Measurements from ENCODE around the gene CD207.
A peak's percentile ranks its signal among the peaks of the same experiment; 100 is the strongest.
"Not testable (repeated sequence)": the region's sequence is repeated elsewhere in the genome, so short reads cannot be mapped to it uniquely, and the experiment has no call there.

The CD207 gene

DNA sequence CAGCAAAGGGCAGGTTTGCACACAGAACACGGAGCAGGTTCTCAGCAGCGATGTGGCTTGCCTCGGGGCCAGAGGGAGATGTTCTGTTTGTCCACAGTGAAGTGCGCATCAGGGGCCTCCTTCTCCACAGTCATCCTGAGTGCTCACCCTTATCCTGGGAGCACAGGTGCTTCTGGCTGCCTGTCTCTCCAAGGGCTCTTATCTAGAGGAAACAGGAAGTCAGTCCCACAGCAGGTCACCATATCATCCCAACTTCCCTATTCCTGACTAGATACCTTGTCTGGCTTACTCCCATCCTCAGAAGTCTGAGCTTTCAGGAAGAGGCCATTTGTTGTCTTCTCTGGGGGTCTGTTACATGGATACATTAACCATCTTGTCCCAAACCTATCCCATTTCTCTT lies at the start of gene CD207:
Gene CD207 (minus strand): TSS at position 174 of the 400 bp plus-strand sequence. CDS start 40 bp downstream, at position 134.
- DNase-seq (ENCODE audit: low spot score): no peak

DNA sequence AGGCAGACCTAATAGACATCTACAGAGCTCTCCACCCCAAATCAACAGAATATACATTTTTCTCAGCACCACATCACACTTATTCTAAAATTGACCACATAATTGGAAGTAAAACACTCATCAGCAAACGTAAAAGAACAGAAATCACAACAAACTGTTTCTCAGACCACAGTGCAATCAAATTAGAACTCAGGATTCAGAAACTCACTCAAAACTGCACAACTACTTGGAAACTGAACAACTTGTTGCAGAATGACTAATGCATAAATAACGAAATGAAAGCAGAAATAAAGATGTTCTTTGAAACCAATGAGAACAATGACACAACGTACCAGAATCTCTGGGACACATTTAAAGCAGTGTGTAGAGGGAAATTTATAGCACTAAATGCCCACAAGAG lies 42.9 kb upstream of the CD207 start:
- not testable (repeated sequence) for DNase-seq (ENCODE audit: low spot score)

DNA sequence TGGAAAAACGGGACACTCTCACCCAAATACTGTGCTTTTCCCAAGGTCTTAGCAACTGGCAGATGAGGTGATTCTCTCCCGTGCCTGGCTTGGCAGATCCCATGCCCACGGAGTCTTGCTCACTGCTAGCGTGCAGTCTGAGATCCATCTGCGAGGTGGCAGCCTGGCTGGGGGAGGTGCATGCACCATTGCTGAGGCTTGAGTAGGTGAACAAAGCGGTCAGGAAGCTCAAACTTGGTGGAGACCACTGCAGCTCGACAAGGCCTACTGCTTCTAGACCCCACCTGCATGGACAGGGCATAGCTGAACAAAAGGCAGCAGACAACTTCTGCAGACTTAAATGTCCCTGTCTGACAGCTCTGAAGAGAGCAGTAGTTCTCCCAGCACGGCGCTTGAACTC lies 40.5 kb upstream of the CD207 start:
- DNase-seq (ENCODE audit: low spot score): not testable (repeated sequence)

DNA sequence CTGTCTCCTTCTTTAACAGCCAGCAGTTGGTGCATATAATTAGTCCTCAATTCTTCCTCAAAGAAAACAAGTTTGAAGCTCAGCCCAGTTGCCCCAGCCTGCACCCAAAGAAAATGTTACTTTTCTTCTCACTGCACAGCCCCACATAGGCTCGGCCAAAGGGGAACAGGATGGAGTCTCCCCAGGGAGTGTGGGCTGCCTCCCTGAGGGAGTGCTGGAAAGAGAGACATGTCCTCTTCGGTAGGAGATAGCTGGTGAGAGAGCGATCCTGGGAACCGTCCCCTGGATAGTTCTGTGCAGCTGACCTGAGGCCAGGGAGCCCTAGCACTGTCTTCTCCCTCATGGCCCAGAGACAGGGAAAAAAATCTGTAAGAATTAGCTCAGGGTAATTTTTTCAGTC lies 37.9 kb upstream of the CD207 start:
- DNase-seq (ENCODE audit: low spot score): no peak

DNA sequence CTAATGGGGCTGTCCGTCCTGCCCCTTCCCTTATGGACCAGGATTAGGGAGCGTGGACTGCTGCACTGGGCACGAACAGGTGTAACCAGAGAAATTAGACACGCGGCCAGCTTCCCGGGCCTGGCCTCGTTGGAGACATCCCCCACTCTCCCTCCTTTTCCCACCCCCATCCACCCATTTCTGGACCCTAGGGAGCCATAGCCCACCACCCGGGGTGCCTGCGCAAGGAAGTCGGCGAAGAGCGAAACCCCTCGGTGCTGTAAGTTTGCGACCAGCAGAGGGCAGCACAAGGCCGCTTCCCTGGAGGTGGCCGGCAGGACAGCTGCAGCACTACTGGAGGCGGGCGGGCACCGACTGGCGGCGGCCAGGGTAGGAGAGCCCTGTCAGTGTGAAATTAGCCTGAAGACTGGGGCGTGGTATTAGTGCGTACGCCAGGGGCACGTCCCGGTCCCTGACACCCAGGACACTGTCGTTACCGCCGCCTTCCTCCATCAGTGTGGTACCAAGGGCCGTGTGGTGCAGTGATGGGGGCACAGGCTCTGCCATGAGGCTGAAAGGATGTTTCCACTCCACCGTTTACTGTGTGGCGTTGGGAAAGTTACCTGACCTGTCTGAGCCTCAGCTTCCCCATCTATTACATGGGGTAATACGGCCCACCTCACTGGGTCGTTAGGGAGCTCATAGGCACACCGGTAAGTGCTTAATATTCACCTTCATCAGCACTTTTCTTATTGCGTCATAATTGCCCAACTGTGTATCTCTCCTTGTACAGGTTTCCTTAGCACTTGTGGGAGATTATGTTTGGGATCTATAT lies 36.0 kb upstream of the CD207 start:
- DNase-seq (ENCODE audit: low spot score): peak; percentile 94

DNA sequence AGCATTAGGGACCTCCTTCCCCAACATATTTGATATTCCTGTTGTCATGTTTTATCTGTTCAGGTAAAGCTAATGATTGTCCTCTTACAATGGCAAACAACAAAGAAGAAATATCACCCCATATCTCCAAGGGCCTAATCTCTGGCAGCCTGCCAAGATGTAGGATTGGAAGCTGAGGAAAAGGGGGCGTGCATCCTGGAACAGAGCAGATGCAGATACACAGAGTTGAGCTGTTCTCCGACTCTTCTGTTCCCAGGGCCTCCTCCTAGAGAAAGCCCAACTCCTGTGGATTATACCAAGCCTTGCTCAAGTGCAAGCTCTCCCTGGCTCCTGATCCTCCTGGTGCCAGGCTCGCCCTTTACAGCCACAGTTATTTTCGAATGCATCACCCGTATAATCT lies 35.2 kb upstream of the CD207 start:
- DNase-seq (ENCODE audit: low spot score): no peak

DNA sequence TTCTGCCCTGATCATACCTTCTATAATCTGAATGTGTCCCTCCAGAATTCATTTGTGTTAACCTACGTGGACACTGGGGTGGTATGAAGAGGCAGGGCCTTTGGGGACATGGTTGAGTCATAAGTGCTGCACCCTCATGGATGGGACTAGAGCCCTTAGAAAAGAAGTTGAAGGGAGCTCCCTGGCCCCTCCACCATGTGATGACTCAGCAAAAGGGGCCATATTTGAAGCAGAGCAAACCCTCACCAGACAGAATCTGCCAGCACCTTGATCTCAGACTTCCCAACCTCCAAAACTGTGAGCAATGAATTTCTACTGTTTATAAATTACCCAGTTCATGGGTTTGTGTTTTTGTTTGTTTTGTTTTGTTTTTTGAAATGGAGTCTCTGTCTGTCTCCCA lies 33.4 kb upstream of the CD207 start:
- no peak for DNase-seq (ENCODE audit: low spot score)

DNA sequence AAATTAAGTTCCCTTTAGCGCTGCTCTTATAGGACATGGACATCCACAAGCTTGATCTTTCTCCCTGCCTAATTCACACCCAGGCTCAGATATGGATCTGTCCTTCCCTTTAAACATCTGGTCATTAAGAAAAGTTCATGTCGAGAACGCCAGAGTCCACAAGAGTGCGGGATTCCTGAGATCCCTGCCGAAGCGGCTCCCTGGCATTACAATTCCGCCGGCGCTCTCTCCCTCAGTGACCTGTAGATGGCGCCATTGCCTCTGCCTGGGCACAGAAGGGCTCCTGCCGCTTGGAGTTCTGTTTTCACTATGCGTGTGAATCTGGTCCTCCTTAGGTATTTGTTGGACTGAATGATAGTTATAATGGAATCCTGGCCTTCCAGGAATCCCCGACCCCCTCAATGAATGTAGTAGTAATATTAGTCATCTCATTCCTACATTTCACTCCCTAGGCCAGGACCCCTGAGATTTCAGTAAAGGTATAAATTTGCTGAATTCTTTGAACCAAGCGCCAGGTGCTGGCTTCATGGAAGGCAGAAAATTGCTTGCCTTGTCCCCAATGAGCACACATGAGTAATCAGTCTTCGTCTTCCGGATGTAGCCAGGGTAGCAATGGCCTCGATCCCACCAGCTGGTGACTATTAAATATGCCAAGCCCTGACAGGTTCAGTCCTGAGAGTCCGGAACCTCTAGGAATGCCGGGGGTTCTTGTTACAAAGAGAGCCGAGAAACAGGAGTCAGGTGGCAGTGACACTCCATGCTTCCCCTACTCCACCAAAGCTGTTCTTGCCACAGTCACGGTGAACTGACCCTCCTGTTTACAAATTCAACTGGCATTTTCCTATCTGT lies 26.4 kb upstream of the CD207 start:
- DNase-seq (ENCODE audit: low spot score): peak; percentile 94

DNA sequence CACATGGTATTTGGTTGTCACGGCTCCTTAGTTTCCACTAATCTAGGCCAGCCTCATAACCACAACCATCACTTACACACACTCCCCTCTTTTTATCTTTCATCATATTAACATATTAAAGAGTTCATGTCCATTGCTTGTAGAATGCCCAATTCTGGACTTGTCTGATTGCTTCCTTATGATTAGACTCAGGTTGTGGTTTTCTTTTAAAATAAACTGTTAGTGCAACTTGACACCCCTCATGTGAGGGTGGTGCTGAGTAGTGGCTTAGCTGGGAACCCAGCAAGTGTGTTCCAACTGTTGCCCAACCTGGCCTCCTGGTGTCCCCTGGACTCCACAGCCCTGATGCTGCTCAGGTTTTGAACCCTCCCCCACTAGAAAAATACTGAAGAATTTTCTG lies 20.1 kb upstream of the CD207 start:
- no peak for DNase-seq (ENCODE audit: low spot score)

DNA sequence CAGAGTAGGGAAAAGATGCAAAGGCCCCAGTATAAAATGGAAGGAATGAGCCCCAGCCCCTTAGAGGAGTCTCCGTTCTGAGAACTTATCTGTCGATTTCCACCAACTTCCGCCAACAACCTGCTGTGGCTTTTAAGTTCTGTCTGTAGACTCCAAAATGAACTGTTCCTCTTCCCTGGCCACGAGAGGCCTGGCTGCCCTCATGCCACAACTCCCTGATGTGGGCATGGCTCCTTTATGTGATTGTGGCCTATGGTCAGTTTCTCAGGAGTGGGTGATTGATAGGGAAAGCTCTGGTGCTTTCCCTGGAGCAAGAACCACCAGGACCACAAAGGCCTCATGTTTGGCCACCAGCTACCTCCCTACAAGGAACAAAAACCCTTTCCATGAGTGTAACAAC lies 18.8 kb upstream of the CD207 start:
- no peak for DNase-seq (ENCODE audit: low spot score)

DNA sequence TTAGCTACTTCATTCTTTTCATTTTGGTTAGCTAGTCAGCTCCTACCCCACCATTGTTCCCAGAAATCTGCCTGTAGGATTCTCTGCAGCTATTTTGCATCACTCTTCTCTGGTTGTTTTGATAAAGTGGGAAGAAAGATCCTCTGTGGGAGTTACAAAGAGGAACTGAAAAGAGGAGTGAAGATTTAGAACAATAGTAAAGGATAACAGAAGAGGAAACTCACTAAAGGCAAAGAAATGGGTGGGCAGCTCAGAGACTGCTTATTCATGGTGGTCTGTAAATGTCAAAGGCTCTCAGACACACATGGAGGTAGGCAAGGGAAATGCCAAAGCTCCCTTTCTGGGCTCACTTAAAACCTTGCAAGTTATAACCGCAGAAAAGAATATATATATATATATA lies 17.2 kb upstream of the CD207 start:
- DNase-seq (ENCODE audit: low spot score): no peak

DNA sequence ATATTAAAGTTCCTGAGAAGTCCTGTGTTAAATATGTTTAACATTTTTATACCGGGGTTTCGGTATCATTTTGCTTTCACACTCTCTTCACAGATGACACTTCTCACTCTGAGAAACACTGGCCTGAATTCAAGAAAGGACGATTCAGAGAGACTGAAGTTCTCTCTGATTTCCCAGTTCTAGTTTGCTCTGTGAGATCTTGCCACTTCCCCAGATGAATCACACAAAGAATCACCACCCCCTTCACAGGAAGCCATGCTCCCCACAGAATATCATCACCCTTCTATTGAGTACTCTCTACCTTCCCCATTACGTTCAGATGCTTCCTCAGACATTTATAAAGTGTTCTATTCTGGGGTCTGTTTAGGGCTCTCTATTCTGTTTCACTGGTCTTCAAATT lies 16.1 kb upstream of the CD207 start:
- no peak for DNase-seq (ENCODE audit: low spot score)

DNA sequence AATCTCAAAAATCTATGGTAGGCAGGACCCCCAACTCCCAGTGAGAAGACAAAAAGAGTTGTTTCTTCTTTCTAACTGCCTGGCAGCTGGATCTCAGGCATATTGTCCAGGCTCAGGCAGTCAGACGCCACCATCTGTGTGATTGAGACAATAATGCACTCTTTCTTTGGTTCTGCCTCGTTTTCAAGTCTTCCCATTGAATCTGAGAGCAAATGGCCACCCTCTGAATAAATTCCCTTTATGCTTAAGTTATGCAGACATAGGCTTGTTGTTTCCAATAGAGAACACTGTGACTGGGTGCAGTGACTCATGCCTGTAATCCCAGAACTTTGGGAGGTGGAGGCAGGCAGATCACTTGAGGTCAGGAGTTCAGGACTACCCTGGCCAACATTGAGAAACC lies 15.3 kb upstream of the CD207 start:
- DNase-seq (ENCODE audit: low spot score): no peak

DNA sequence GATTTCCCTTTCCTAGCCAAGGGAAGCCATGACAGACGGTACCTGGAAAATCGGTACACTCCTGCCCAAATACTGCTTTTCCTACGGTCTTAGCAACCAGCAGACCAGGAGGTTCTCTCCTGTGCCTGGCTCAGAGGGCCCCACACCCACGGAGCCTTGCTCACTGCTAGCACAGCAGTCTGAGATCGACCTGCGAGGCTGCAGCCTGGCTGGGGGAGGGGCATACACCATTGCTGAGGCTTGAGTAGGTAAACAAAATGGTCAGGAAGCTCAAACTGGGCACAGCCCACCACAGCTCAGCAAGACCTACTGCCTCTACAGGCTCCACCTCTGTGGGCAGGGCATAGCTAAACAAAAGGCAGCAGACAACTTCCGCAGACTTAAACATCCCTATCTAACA lies 6.8 kb upstream of the CD207 start:
- no peak for DNase-seq (ENCODE audit: low spot score)

DNA sequence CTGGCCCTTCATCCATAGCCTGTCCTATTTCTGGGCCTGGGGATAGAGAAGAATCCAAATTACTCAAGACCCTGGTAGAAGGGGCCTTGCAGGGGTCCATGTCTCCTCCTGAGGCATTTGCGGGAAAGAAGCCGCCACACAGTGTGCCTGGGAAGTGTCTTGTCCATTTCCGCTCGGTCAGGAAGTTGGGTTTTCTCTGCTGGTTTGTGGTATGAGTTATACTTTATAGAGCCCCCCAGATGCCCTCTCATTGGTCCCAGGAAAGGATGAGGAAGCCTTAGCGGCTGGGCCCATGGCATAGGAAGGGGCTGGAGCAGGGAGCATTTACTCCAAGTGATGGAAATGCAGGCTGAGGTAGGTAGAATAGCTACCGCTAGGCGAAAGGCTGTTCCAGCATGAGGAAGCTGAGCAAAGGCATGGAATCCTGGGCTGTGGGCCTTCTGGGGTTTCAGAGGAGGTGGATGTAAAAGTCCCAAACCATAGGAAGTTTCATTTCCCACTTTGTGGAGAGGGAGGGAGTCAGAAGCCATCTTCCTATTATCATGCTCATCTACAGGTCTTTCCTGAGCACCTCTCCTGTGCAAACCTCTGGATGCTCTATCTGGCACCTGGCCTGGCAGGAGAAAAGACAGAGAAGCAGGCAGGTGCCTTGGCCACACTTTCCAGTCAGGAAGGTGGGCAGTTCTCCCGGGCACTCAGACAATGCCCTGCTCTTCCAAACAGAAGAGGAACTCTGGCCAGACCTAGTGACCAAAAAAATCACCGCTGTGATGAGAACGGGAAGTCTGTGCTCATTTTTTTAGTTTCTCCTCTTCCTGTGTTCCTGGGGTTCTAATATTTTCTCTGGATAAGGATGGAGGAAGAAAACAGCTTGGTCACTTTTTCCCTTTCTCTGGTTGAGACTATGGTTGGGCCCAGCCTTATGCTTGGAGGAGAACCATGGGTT lies 2.6 kb upstream of the CD207 start:
- no peak for DNase-seq (ENCODE audit: low spot score)

DNA sequence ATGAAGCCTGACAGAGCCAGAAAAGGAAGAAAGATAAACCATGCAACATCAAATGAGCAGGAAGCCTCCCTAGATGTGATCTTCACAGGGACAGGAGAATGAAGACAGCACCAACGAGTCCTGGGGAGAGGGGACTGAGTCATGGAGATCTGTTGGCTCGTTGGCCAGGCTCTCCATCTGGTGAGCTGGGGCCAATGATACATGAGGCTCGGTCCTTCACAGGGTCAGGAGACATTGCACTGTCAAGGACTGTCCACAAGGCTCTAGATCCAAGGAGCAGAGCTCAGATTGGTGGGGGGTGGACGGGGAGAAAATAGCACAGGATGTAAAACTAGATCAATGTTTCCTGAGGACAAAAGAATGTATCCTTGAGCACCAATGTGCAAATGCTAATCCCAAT lies 735 bp downstream of the CD207 start:
- DNase-seq (ENCODE audit: low spot score): no peak

DNA sequence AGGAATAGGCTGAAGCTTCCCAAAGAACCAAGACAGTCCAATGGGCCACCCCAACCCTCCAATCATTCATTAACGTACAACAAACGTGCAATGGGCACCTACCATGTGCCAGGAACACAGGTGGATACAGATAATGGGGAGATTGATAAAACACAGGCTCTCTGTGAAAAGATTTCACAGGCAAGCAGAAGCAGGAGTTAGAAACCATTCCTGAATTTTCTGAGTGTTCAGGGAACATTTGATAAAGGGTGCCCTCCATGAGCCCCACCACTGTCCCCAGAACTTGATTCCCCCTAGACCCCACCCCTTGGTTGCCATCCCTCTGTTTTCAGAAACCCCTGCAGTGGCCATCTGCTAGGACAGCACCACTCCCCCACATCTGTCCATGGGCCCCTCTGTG lies 1.5 kb downstream of the CD207 start:
- DNase-seq (ENCODE audit: low spot score): no peak

DNA sequence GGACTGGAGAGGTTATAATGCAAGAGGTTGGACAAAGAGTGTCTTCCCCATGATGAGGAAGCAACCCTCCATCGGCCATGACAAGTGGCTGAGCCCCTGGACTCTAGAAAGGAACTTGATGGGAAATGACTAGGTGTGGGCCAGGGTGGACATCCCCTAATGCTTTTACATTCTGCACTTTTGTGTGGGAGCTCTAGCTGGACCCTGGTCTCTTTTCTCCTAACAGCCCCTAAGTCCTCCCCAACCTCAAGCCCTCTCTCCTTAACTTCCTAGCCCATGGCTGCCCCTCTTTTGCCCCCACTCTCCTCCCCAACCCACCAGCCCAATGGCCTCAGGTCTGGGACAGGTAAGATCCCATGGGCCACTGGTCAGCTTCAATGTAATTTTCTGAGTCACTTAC lies 2.4 kb downstream of the CD207 start:
- DNase-seq (ENCODE audit: low spot score): no peak

DNA sequence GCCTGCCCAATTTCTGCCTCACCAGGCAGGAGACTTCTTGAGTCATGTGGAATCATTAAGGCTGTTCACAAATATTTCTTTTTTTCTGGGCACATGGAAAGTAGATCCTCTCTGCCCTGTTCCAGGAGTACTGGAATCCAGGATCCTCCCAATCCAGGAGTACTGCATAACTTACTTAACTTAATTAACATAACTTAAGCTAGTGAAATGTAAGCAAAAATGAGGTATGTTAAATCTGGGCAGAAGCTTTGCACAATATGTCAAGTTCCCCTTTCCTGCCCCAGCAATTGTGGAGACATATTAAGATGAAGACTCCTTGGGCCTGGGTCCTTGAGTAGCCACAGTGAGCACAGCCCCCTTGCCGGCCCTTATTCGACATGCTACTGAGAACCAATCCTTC lies 3.2 kb downstream of the CD207 start:
- no peak for DNase-seq (ENCODE audit: low spot score)

DNA sequence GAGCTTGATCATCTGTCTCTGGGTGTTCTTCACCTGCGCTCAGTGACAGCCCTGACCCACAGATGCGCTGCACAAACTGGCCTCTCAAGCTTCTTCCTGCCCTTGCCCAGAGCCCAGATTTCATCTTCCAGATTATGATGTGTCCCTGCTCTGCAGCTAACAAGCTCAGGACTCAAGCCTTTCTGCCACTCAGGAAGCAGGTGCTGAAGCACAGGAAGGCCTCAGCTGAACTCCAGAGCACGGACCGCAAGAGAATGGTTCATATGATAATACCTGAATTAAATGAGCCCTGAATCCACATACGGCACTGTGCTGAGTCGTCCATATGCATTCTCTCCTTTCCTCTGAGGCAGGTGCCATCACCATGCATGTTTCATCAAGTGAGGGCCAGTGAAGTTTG lies 3.8 kb downstream of the CD207 start:
- DNase-seq (ENCODE audit: low spot score): no peak

DNA sequence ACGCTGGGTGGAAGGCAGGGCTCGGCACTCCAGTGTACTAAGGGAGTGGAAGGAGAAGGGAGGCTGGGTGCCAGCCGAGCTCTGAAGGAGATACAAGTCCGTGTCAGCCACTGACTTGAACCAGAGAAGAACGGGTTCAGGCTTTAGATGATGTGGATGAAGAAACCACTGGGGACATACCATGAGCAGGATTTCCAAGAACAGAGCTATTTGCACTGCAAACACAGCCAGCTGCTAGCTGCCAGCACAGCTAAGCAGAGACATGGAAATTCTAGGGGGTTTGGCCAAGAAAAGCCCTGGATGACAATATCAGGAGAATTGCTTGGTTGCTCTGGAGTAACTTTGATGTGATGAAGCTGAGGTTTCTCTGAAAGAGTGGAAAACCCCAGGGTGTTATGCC lies 5.2 kb downstream of the CD207 start:
- DNase-seq (ENCODE audit: low spot score): peak; percentile 35

DNA sequence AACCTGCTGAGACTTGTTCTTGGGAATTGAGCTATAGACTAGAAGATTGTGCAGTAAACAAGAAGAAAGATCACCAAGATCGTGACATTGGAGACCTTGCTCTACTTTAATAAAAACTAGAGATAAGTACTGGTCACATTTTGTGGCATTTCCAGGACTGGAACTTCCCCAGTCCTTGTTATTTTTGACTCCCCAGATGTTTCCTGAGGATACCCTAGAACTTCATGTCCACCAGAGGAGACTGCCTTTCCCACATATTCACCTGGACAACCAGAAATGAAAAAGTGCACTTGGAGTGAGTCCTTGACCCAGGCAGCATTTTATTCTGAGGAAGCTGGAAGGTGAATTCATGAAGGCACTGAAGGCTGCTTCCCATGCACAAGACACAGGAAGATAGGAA lies 5.7 kb downstream of the CD207 start:
- DNase-seq (ENCODE audit: low spot score): no peak
